ENCODE results near the gene ITLN2. TPM values are rescaled to one million over a fixed set of nuclear protein-coding genes. Genes with fewer than 3 reads are reported as not detected.
A peak's percentile ranks its signal among the peaks of the same experiment; 100 is the strongest.
"Not testable (repeated sequence)": the region's sequence is repeated elsewhere in the genome, so short reads cannot be mapped to it uniquely, and the experiment has no call there.

The ITLN2 gene
- polyA plus RNA-seq, 1 donor (not counting 4 experiments of a cell fraction or from before 2014, with no cell fraction given), result 0.22 TPM

GRCh38 chr1:160993544-160994193 lies 39.1 kb upstream of the ITLN2 start:
- Histone ChIP-seq H3K9ac (ENCODE audit: control insufficient read depth, extremely low read depth, insufficient read depth, low read length) (no peak overlapping the region), H3K9me3 (ENCODE audit: control insufficient read depth, low read depth, low read length) (no peaks in the 10 kb centered on the region), H3K4me2 (ENCODE audit: control insufficient read depth, extremely low read depth, insufficient read depth, low read depth, low read length) (no peak overlapping the region), H3K36me3 (ENCODE audit: control insufficient read depth in 2 of 2, extremely low read depth in 1 of 2, insufficient read depth in 2 of 2, low read length in 2 of 2) (peaks cover 11 to 13% of the 10 kb centered on the region in 2 experiments), H4K20me1 (ENCODE audit: control insufficient read depth, extremely low read depth, insufficient read depth, low read length) (no peaks in the 10 kb centered on the region), H3K79me2 (ENCODE audit: control insufficient read depth, insufficient read depth, low read length) (no peaks in the 10 kb centered on the region), H2AFZ (ENCODE audit: control insufficient read depth, low read length) (no peak overlapping the region), H3K4me3 (ENCODE audit: control insufficient read depth in 2 of 3, extremely low read depth in 1 of 3, insufficient read depth in 2 of 3, low read depth in 1 of 3, low read length in 3 of 3) (no peak overlapping the region), H3K27me3 (ENCODE audit: control insufficient read depth, extremely low read depth, insufficient read depth, low read length) (no peaks in the 10 kb centered on the region), H3K9me1 (ENCODE audit: control insufficient read depth, extremely low read depth, insufficient read depth, low read length) (no peaks in the 10 kb centered on the region), H3K27ac (ENCODE audit: control insufficient read depth, insufficient read depth, low read length) (no peak overlapping the region), H3K4me1 (ENCODE audit: control insufficient read depth, extremely low read depth, insufficient read depth, low read length) (peaks cover 32% of the 10 kb centered on the region)
- DNase-seq (ENCODE audit: low read depth, low spot score), result no peak
- dilution Hi-C loops (cut with MboI; ENCODE audit: extremely low pct_ligation_motif_present, low sequenced_read_pairs), result no loop called here
- FAIRE-seq, result no peak
- peak in 2 of 3 experiments; percentile 5 to 35 for TF ChIP-seq CTCF (optimal IDR thresholded peaks at IDR 0.05 in 1 of 3, IDR thresholded peaks at IDR 0.05 in 1 of 3, conservative IDR thresholded peaks at IDR 0.05 in 1 of 3; ENCODE audit: extremely low read depth in 1 of 3, insufficient read depth in 2 of 3, low read length in 3 of 3)
- no peak for TF ChIP-seq EZH2 (IDR thresholded peaks at IDR 0.05; ENCODE audit: low read length)

- H3K9ac ChIP-seq (ENCODE audit: control insufficient read depth, extremely low read depth, insufficient read depth, low read length); DNase-seq (ENCODE audit: low read depth, low spot score); FAIRE-seq; H2AFZ ChIP-seq (ENCODE audit: control insufficient read depth, low read length); H3K9me1 ChIP-seq (ENCODE audit: control insufficient read depth, extremely low read depth, insufficient read depth, low read length); dilution Hi-C loops (cut with MboI; ENCODE audit: extremely low pct_ligation_motif_present, low sequenced_read_pairs); H3K27ac ChIP-seq (ENCODE audit: control insufficient read depth, insufficient read depth, low read length); H3K9me3 ChIP-seq (ENCODE audit: control insufficient read depth, low read depth, low read length); H3K4me3 ChIP-seq (ENCODE audit: control insufficient read depth in 2 of 3, extremely low read depth in 1 of 3, insufficient read depth in 2 of 3, low read depth in 1 of 3, low read length in 3 of 3); H3K36me3 ChIP-seq (ENCODE audit: control insufficient read depth in 2 of 2, extremely low read depth in 1 of 2, insufficient read depth in 2 of 2, low read length in 2 of 2); H4K20me1 ChIP-seq (ENCODE audit: control insufficient read depth, extremely low read depth, insufficient read depth, low read length); H3K4me2 ChIP-seq (ENCODE audit: control insufficient read depth, extremely low read depth, insufficient read depth, low read depth, low read length); H3K27me3 ChIP-seq (ENCODE audit: control insufficient read depth, extremely low read depth, insufficient read depth, low read length); H3K79me2 ChIP-seq (ENCODE audit: control insufficient read depth, insufficient read depth, low read length): not testable (repeated sequence)
- peaks cover 25% of the 10 kb centered on the region for H3K4me1 ChIP-seq (ENCODE audit: control insufficient read depth, extremely low read depth, insufficient read depth, low read length)
Observed at GRCh38 chr1:160992036-160992435, 37.4 kb upstream of the ITLN2 start.

Data from keratinocyte (primary cell).